Fibroblast of peridontal ligament (primary cell): ENCODE measurements around the gene AMOTL2.

Experiments used
- DNase-seq: peaks from one replicate; pipeline ENCODE4 v3.0.0-alpha.2; 2010; ENCODE audit errors: extremely low read depth

The AMOTL2 gene

GRCh38 chr3:134378818-134379217 lies 4.6 kb upstream of the AMOTL2 start:
- no peak for DNase-seq

- no peak for DNase-seq
These were observed 4.1 kb upstream of the AMOTL2 start for GRCh38 chr3:134378384-134378783.

- DNase-seq = no peak
These were observed 3.6 kb upstream of the AMOTL2 start for GRCh38 chr3:134377896-134378295.

GRCh38 chr3:134376786-134377426 lies 2.7 kb upstream of the AMOTL2 start:
- no peak for DNase-seq

- no peak for DNase-seq
These were observed 2.1 kb upstream of the AMOTL2 start for GRCh38 chr3:134376385-134376765.

DNA sequence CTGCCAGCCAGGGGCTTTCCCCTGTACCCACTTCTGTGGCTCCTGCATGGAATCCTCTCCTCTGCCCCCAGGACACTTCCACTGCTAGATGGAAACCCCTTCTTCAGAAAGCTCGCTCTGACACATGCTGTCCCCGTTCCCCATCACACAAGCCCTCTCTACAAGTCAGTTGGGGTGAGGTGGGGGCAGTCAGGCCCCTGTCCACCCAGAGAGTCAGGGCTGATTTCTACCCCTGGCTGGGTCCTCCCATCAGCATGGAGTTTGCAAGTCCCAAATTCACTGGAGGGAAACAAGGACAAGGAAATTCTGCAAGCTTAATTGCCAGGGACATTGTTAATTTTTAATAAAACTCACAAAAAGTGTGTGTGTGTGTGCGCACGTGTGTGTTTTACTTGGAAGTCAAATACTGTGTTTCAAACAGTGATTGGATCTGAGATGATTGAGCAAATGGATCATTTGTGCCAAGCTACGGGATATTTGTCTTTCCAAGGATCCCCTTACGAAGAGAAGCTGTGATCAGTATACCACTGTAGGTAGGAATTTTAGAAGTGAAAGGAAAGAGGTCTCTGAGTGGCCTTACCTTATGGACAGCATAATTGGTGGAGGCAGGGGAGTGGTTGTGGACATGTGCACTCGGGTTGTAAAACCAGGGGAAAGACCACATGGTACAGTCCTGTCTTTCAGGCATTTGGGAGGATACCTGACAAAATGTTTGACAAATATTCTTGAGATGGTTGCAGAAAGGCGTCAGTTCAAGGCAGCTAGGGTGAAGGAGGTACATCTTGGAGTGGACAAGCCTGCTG lies 1.5 kb upstream of the AMOTL2 start:
- DNase-seq = no peak

- no peak for DNase-seq
These were observed 739 bp upstream of the AMOTL2 start for GRCh38 chr3:134374791-134375581.

DNA sequence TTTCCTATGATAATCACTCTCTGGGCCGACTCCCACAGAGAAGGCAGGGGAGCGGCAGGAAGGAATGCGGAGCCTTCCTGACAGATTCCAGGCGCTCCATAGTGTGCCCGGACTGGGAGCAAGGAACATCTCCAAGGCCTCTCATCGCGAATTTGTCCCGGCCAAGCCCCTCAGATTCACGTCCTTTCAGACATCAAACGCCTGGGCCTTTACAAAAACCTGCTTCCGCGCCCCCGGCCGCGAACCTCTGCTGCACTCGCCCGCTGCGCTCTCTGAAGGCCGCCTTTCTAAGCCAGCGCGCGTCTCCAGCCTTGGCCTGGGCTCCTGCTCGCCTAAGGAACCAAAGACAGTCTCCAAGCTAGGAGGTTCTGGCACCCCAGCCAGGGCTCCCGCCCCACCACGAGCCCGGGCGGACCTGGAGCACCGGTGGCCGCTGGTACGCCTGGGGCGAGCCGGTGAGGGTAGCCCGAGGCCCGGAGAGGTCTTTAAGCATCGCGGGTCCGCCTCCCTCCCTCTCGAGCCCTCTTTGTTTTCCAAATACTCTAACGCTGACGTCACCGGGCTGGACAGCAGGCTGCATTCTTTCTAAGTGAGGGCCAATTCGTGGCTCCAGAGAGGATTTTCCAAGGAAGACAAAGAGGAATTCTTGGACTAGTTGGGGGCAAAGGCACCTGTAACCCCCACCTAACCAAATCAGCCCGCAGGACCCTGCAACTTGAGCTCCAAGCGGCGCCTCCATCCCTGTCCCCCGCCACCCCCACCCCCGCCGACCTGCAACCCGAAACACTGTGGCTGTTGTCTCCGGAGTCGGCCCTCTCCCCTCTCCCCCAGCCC lies 759 bp downstream of the AMOTL2 start:
- DNase-seq = peak; percentile 95

DNA sequence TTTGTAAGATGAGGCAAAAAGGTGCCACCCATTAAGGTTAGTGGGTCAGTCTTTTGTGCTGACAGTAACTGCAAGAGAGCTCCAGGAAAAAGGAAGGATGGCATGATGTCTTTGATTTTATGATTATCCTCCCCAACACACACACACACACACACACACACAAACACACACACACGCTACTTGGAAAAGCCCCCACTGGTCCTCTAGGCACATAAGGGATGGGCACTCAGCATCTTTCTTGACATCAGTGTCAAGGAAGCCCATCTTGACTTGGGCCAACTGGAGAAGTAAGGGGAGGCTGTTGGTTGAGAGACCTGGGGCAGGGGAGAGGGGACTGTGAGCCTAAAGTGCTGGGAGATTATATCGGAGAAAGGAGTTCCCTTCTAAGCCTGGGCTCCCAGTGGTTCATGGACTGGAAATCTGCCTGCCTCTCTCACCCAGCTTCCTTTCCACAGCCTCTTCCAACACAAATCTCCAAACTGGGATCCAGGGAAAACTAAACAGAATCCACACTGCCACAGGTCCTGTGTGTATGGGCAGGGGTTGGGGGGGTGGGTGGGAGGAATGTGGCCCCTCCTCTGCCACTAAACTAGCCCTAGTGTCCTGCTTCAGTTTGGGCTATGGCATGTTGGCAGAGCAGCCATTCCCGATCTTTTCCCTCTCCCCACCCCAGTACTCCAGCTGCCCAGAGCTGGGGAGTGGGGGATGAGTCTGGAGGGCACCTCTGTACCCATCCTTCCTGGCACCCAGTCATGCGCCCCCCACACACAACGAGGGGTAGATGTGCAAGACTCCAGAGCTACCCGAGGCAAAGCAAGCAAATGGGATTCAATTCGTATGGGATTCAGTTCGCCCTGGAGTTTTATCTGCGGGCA lies 1.6 kb downstream of the AMOTL2 start:
- no peak for DNase-seq

GRCh38 chr3:134371542-134372324 lies 2.5 kb downstream of the AMOTL2 start:
- no peak for DNase-seq

DNA sequence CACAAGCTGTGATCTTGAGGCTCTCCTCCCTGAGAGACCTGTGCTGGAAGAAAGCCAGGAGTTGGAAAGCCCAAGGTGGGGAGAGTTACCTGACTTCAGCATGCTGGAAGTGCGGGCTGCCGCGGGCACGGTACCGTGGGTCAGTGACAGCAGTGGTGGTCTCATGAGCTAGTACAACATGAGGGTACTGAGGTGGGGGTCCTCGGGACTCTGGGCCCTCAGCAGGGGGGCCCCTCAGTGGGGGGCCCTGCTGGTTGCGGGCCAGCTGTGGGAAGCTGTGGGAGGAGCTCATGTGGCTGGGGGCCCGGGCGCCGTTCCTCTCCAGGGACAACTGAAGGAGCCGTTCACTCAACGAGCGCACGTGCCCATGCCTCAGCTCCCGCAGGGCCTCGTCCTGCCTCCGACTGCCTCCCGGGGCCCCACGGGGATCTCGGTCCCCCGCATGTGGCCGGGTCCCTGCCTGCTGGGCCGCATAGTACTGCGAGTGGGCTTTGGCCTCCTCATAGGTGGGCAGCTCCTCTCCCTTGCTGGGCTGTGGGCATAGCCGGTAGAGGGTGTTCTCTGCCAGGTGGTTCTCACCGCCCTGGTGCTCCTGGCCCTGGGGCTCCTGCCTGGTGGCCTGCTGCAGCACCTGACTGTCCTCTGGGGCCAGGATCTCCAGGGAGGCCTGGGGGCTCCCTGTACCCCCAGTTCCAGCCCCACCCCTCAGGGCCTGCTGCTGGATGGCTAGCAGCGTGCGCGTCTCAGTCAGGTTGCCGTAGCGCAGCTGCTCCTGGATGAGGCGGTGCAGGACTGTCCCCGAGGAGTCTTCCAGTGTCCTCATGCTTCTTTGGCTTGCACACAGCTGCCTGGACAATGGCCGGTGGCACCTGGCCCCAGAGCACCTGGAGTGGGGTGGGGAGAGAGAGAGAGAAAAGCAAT lies 3.4 kb downstream of the AMOTL2 start:
- DNase-seq = no peak

DNA sequence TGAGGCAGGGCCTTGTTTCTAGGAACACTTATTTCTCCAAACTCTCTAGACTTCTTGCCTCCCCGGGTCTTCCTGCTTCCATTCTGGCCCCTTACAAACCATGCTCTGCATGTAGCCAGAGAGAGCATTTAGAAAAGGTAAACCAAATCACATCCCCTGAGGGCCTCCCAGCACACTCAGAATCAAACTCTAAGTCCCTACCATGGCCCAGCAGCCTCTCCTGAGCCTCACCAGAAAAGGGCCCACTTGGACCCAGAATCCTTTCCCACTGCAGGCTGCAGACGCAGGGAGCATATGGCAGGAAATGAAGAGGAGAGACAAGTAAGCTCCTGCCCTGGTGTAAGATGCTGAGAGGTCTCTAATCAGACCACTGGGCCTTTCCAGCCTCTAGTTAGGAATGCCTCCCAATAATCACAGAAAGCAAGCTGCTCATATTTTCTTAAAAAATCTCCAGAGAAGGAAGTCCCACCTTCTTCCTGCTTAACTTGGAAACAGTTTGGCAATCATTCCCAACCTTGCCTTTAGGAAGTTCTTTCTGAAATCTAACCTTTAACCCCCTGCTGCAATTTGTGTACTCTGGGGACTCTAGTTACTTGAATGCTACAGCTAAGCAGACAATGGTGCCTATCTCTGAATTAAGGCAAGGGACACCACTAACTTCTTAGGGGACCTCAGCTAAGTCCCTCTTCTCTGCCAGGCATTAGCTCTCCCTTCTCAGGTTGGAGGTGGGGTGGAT lies 4.2 kb downstream of the AMOTL2 start:
- DNase-seq = no peak

- DNase-seq = peak; percentile 72
These were observed 5.0 kb downstream of the AMOTL2 start for GRCh38 chr3:134369231-134369741.

- no peak for DNase-seq
These were observed 5.5 kb downstream of the AMOTL2 start for GRCh38 chr3:134368751-134369105.

DNA sequence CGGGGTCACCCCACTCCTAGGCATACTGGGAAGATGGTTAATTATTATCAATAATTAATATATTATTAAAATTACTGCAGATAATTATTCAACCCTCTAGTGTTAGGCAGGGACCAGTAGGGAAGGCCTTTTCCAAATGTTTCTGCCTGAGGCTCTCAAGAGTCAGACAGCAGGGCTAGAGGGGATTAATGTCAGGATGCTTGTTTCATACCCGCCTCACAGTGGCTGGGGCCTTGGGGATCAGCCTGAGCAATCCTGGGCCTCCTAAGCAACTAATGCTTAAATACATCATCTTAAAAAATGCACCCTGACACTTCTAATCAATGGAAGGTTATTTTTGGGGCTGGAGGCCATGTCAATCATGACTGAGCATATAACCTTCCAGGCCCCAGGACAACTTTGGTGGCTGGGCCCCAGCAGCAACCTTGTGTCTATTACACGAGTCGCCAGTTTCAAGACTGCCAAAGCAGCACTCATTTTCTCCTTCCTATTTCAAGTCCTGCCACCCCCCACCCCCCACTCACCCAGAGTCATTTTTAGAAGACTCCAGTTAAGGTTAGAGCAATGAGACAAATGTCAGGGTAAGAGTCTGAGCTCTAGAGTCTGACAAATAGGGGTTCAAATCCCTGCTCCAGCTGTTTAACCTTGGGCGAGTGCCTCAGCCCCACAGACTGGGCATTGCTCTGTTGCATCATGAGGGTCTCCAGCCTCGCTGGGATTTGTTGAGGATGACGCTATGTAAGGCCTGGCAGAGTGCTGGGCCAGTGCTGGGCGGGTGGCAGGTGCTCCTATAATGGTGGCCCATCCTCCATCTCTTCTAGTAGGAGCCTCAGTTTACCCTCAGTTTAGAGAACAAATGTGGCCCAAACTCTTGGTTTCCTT lies 6.1 kb downstream of the AMOTL2 start:
- no peak for DNase-seq

GRCh38 chr3:134366928-134367811 lies 7.1 kb downstream of the AMOTL2 start:
- no peak for DNase-seq
